Frontal cortex (tissue), 4 donors: ENCODE measurements around the gene PCDHGA11. TPM values are rescaled to one million over a fixed set of nuclear protein-coding genes. Genes with fewer than 3 reads are reported as not detected.
A peak's percentile ranks its signal among the peaks of the same experiment; 100 is the strongest.
"Not testable (repeated sequence)": the region's sequence is repeated elsewhere in the genome, so short reads cannot be mapped to it uniquely, and the experiment has no call there.

ENCODE experiments used
- DNase-seq, 2 donors: peaks; one replicate each; pipeline ENCODE4 v3.0.0; 2012; ENCODE audit warnings: low spot score in 2 of 2
- FAIRE-seq: peaks from 2 replicates; lab custom pipeline; 2012; peaks lifted over from hg19 to GRCh38; lab: Jason Lieb, UNC
- total RNA-seq: library from RNA; depleted of rRNA; stranded (reverse); fragments of >200 nt; gene quantifications from one replicate; pipeline ENCODE4 v1.2.3, GENCODE V29; 2014
- donor health status: control.
- donor health status: control.
- donor health status: control.

The PCDHGA11 gene
- total RNA-seq, 1 donor from 2014 or later, result 10.6 TPM

GRCh38 chr5:141422742-141423291, 2.0 kb downstream of the PCDHGA11 start:
- FAIRE-seq, result no peak

DNA sequence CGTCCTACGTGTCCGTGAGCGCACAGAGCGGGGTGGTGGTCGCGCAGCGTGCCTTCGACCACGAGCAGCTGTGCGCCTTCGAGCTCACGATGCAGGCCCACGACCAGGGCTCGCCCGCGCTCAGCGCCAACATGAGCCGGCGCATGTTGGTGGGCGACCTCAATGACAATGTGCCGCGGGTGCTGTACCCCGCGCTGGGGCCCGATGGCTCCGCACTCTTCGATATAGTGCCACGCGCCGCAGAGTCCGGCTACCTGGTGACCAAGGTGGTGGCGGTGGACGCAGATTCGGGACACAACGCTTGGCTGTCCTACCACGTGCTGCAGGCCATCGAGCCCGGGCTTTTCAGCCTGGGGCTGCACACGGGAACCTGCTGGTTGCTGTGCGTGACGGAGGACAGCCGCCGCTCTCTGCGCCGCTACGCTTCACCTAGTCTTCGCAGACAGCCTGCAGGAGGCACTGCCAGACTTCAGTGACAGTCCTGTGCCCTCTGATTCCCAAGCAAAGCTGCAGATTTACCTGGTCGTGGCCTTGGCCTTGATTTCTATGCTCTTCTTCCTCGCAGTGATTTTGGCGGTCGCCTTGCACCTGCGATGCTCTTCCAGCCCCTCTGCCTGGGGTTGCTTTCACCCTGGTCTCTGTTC, 7.1 kb downstream of the PCDHGA11 start:
- no peak for FAIRE-seq
- DNase-seq, result no peak

More at GRCh38 chr5:141422742-141423291, 2.0 kb downstream of the PCDHGA11 start:
- no peak for DNase-seq

DNA sequence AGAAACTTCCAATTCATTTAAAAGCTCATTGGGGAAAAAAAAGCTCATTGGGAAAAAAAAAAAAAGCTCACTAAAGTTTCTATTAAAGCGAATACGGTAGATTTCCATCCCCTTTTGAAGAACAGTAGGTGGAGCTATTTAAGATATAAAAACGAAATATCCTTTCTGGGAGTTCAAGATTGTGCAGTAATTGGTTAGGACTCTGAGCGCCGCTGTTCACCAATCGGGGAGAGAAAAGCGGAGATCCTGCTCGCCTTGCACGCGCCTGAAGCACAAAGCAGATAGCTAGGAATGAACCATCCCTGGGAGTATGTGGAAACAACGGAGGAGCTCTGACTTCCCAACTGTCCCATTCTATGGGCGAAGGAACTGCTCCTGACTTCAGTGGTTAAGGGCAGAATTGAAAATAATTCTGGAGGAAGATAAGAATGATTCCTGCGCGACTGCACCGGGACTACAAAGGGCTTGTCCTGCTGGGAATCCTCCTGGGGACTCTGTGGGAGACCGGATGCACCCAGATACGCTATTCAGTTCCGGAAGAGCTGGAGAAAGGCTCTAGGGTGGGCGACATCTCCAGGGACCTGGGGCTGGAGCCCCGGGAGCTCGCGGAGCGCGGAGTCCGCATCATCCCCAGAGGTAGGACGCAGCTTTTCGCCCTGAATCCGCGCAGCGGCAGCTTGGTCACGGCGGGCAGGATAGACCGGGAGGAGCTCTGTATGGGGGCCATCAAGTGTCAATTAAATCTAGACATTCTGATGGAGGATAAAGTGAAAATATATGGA, 9.7 kb downstream of the PCDHGA11 start, which contains the start of gene PCDHGA12:
PCDHGA12 (plus strand) TSS at position 176 of the 782 bp plus-strand sequence; CDS start at position 429, 253 bp downstream.
- FAIRE-seq, result no peak
- peak; percentile 48 to 68 for DNase-seq

GRCh38 chr5:141431286-141431685, 10.4 kb downstream of the PCDHGA11 start:
- FAIRE-seq, result no peak
- peak in 1 of 2 donors; percentile 23 for DNase-seq

DNA sequence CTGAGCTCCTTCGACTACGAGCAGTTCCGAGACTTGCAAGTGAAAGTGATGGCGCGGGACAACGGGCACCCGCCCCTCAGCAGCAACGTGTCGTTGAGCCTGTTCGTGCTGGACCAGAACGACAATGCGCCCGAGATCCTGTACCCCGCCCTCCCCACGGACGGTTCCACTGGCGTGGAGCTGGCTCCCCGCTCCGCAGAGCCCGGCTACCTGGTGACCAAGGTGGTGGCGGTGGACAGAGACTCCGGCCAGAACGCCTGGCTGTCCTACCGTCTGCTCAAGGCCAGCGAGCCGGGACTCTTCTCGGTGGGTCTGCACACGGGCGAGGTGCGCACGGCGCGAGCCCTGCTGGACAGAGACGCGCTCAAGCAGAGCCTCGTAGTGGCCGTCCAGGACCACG, 11.5 kb downstream of the PCDHGA11 start:
- FAIRE-seq, DNase-seq: not testable (repeated sequence)

GRCh38 chr5:141432726-141433125, 11.9 kb downstream of the PCDHGA11 start:
- DNase-seq, FAIRE-seq: not testable (repeated sequence)

- DNase-seq, result no peak
- FAIRE-seq, result no peak
Measured at GRCh38 chr5:141434006-141434405, 13.2 kb downstream of the PCDHGA11 start.

DNA sequence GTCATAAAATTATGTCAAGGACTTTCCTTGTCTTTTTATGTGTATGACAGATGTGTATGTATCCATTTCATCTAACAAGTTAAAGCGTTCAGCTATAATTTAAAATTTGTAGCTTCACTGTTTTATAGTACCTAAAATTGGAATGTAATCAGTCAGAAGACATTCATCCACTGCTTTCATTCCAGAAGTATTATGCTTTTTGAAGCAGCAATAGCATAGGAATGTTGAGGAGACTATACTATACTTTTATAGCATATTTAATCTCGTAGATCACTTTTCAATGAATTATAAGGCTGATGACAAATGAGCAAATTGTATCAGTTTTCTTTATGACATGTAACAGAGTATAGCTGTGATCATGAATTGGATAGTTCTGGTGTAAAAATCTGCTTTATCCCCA, 16.4 kb downstream of the PCDHGA11 start:
- FAIRE-seq, result no peak
- no peak for DNase-seq

DNA sequence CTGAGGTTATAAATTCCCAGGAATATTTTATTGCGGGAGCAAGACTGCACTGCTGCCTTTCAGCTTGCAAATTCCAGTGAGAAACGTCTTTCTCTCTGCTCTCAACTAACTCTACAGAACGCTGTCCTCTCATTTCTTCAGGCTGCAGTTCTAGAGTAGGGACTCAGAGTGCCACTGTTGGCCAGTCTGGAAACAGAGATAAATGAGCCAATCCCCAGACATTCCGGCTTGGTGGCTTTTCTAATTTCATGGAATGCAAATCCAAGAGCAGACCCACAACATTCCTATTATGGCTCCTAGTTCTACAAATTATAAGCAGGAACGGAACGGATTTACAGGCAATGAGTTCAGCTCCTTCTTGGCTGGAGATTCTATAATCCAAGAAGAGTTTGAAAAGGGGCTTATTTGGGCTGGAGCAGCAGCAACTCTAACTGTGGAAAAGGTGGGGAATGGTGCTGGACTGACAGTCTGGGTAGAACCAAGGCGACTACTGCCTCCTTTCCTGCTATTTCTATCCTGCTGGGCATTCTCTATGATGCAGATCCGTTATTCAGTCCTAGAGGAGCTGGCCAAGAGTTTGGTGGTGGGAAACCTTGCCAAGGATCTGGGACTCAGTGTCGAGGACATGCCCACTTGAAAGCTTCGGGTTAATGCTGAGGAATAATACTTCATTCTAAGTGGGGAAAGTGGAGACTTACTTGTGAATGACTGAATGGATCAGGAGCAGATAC, 18.7 kb downstream of the PCDHGA11 start:
- FAIRE-seq (no peak), DNase-seq (no peak)

DNA sequence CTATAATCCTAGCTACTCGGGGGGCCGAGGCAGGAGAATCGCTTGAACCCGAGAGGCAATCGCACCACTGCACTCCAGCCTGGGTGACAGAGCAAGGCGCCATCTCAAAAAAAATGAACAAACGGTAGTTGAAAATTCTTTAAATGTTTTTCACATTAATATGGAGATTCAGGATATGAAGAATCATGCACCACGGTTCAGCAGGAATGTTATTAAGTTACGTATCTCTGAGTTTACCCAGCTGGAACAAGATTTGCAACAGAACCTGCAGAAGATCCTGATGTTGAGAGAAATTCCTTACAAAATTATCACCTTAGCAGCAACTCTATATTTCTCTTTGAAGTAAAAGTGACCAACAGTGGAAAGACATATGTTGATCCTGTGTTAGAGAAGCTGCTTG, 19.5 kb downstream of the PCDHGA11 start:
- FAIRE-seq (no peak), DNase-seq (no peak)

DNA sequence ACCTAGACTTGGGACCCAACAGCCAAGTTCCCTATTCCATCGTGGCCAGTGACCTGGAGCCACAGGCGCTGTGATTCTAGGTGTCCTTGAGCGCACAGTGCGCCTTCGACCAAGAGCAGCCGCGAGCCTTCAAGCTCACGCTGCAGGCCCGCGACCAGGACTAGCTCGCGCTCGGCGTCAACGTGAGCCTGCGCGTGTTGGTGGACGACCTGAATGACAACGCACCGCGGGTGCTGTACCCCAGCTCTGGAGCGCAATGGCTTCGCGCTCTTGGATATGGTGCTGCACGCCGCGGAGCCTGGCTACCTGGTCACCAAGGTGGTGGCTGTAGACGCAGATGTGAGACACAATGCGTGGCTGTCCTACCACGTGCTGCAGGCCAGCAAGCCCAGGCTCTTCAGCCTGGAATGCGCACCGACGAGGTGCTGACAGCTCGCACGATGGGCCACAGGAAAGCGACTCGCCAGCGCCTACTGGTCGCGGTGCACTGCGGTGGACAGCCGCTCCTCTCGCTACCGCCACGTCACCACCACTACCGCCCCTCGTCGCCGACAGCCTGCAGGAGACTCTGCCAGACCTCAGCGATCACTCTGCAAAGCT, 20.8 kb downstream of the PCDHGA11 start:
- no peak for DNase-seq
- FAIRE-seq, result no peak

DNA sequence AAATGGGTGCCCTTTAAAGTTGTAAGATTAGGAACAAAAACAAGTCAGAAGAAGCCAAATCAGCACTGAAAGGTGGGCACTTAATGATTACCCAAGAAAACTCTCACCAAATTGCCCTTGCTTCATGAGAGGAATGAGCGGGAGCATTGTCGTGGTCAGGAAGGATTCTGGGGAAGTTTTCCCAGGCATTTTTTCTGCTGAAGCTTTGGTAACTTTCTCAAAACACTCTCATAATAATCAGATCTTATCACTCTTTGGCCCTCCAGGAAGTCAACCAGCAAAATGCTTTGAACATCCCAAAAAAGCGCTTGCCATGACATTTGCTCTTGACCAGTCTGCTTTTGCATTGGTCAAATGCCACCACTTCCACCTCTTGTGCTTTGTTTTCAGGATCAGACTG, 44.5 kb downstream of the PCDHGA11 start:
- FAIRE-seq (no peak), DNase-seq (no peak)

Other genes starting within 250 kb of the PCDHGA11 start
- gene PCDHB7, start 248.4 kb upstream of the PCDHGA11 start, total RNA-seq, result 9.8 TPM
- gene PCDHB8, start 243.3 kb upstream of the PCDHGA11 start, total RNA-seq, result 7.7 TPM
- 5.3 TPM for gene PCDHB16, start 238.7 kb upstream of the PCDHGA11 start, total RNA-seq
- 4.9 TPM for gene PCDHB9, start 233.9 kb upstream of the PCDHGA11 start, total RNA-seq
- gene PCDHB10, start 228.7 kb upstream of the PCDHGA11 start, total RNA-seq, result 13.9 TPM
- 13.0 TPM for gene PCDHB11, start 221.4 kb upstream of the PCDHGA11 start, total RNA-seq
- gene PCDHB12, start 212.3 kb upstream of the PCDHGA11 start, total RNA-seq, result 12.6 TPM
- gene PCDHB13, start 207.1 kb upstream of the PCDHGA11 start, total RNA-seq, result 6.1 TPM
- gene PCDHB14, start 197.7 kb upstream of the PCDHGA11 start, total RNA-seq, result 12.6 TPM
- 18.3 TPM for gene PCDHB15, start 175.7 kb upstream of the PCDHGA11 start, total RNA-seq
- gene SLC25A2, start 117.0 kb upstream of the PCDHGA11 start, total RNA-seq, result not detected
- gene TAF7, start 100.3 kb upstream of the PCDHGA11 start, total RNA-seq, result 119 TPM
- 3.3 TPM for gene PCDHGA1, start 90.5 kb upstream of the PCDHGA11 start, total RNA-seq
- gene PCDHGA2, start 82.3 kb upstream of the PCDHGA11 start, total RNA-seq, result 4.5 TPM
- gene PCDHGA3, start 77.2 kb upstream of the PCDHGA11 start, total RNA-seq, result 4.1 TPM
- gene PCDHGB1, start 71.0 kb upstream of the PCDHGA11 start, total RNA-seq, result 6.1 TPM
- gene PCDHGA4, start 66.0 kb upstream of the PCDHGA11 start, total RNA-seq, result 5.7 TPM
- 6.1 TPM for gene PCDHGB2, start 61.1 kb upstream of the PCDHGA11 start, total RNA-seq
- 5.7 TPM for gene PCDHGA5, start 56.9 kb upstream of the PCDHGA11 start, total RNA-seq
- 8.2 TPM for gene PCDHGB3, start 50.8 kb upstream of the PCDHGA11 start, total RNA-seq
- 9.0 TPM for gene PCDHGA6, start 47.2 kb upstream of the PCDHGA11 start, total RNA-seq
- 4.9 TPM for gene PCDHGA7, start 38.3 kb upstream of the PCDHGA11 start, total RNA-seq
- gene PCDHGB4, start 33.4 kb upstream of the PCDHGA11 start, total RNA-seq, result 8.6 TPM
- 5.7 TPM for gene PCDHGA8, start 28.4 kb upstream of the PCDHGA11 start, total RNA-seq
- 13.0 TPM for gene PCDHGB5, start 23.1 kb upstream of the PCDHGA11 start, total RNA-seq
- gene PCDHGA9, start 18.3 kb upstream of the PCDHGA11 start, total RNA-seq, result 6.9 TPM
- gene PCDHGB6, start 13.0 kb upstream of the PCDHGA11 start, total RNA-seq, result 9.8 TPM
- 9.8 TPM for gene PCDHGA10, start 8.1 kb upstream of the PCDHGA11 start, total RNA-seq
- 10.6 TPM for gene PCDHGB7, start 3.4 kb upstream of the PCDHGA11 start, total RNA-seq
- gene PCDHGA12, start 9.5 kb downstream of the PCDHGA11 start, total RNA-seq, result 3.7 TPM
- gene PCDHGC3, start 54.9 kb downstream of the PCDHGA11 start, total RNA-seq, result 20.8 TPM
- 65.2 TPM for gene PCDHGC4, start 64.0 kb downstream of the PCDHGA11 start, total RNA-seq
- 4.9 TPM for gene PCDHGC5, start 68.0 kb downstream of the PCDHGA11 start, total RNA-seq
- 22.4 TPM for gene DIAPH1, start 197.9 kb downstream of the PCDHGA11 start, total RNA-seq
- 44.8 TPM for gene HDAC3, start 215.8 kb downstream of the PCDHGA11 start, total RNA-seq
- gene RELL2, start 215.9 kb downstream of the PCDHGA11 start, total RNA-seq, result 7.3 TPM
- 0.82 TPM for gene FCHSD1, start 230.4 kb downstream of the PCDHGA11 start, total RNA-seq